ENCODE data around the gene SBK2.
A peak's percentile ranks its signal among the peaks of the same experiment; 100 is the strongest.

Gene SBK2

GRCh38 chr19:55488986-55489710 lies 47.8 kb downstream of the SBK2 start:
- DNase-seq: no peak
- intact Hi-C loops (cut with DNase I): no loop called here

- intact Hi-C loops (cut with DNase I): no loop called here
These were observed 48.8 kb downstream of the SBK2 start, which contains the start of gene SSC5D for GRCh38 chr19:55487924-55488687. Gene SSC5D (plus strand): TSS chr19:55488436. CDS start chr19:55488590, 154 bp downstream.

GRCh38 chr19:55486971-55487923 lies 49.7 kb downstream of the SBK2 start:
- DNase-seq: no peak
- intact Hi-C loops (cut with DNase I): no loop called here

More at GRCh38 chr19:55487924-55488687, 48.8 kb downstream of the SBK2 start, which contains the start of gene SSC5D:
- DNase-seq: peak in 1 of 10 donors; percentile 88

GRCh38 chr19:55486043-55486970 lies 50.6 kb downstream of the SBK2 start:
- intact Hi-C loops (cut with DNase I): no loop called here
- DNase-seq: peak in 1 of 10 donors; percentile 82

- peak in 1 of 10 donors; percentile 86 for DNase-seq
- intact Hi-C loops (cut with DNase I): no loop called here
These were observed 51.4 kb downstream of the SBK2 start for GRCh38 chr19:55485439-55486011.

- DNase-seq: peak; percentile 37 to 94 (median 64)
- intact Hi-C loops (cut with DNase I): no loop called here
These were observed 52.1 kb downstream of the SBK2 start, which contains the start of gene NAT14 for GRCh38 chr19:55484593-55485438. Gene NAT14 (plus strand): TSS chr19:55485188. CDS start chr19:55485709, 521 bp downstream.

- intact Hi-C loops (cut with DNase I): no loop called here
- peak in 2 of 10 donors; percentile 83 to 88 for DNase-seq
These were observed 53.0 kb downstream of the SBK2 start for GRCh38 chr19:55483706-55484592.

- DNase-seq: no peak
- intact Hi-C loops (cut with DNase I): no loop called here
These were observed 53.8 kb downstream of the SBK2 start for GRCh38 chr19:55482967-55483705.

GRCh38 chr19:55482156-55482961 lies 54.6 kb downstream of the SBK2 start:
- intact Hi-C loops (cut with DNase I): no loop called here
- peak in 1 of 10 donors; percentile 74 for DNase-seq

- intact Hi-C loops (cut with DNase I): no loop called here
- DNase-seq: no peak
These were observed 55.2 kb downstream of the SBK2 start for GRCh38 chr19:55481794-55482155.

- peak in 1 of 10 donors; percentile 82 for DNase-seq
- intact Hi-C loops (cut with DNase I): no loop called here
These were observed 55.7 kb downstream of the SBK2 start for GRCh38 chr19:55481148-55481793.

GRCh38 chr19:55479451-55480230 lies 57.3 kb downstream of the SBK2 start:
- DNase-seq: no peak
- intact Hi-C loops (cut with DNase I): no loop called here

GRCh38 chr19:55479045-55479444 lies 57.9 kb downstream of the SBK2 start:
- intact Hi-C loops (cut with DNase I): no loop called here
- DNase-seq: no peak
